RPMI8226 (cell line): ENCODE data around the gene WDR90.

ENCODE experiments used
- DNase-seq: peaks from one replicate; pipeline ENCODE4 v3.0.0-alpha.2; 2015

WDR90 gene

GRCh38 chr16:692356-693108, 43.4 kb downstream of the WDR90 start:
- DNase-seq, result no peak

- DNase-seq, result no peak
Measured at GRCh38 chr16:693364-693763, 44.2 kb downstream of the WDR90 start.

- no peak for DNase-seq
Measured at GRCh38 chr16:693766-694165, 44.6 kb downstream of the WDR90 start.

GRCh38 chr16:694187-694862, 45.2 kb downstream of the WDR90 start:
- no peak for DNase-seq

GRCh38 chr16:694863-695354, 45.7 kb downstream of the WDR90 start:
- DNase-seq, result no peak

DNA sequence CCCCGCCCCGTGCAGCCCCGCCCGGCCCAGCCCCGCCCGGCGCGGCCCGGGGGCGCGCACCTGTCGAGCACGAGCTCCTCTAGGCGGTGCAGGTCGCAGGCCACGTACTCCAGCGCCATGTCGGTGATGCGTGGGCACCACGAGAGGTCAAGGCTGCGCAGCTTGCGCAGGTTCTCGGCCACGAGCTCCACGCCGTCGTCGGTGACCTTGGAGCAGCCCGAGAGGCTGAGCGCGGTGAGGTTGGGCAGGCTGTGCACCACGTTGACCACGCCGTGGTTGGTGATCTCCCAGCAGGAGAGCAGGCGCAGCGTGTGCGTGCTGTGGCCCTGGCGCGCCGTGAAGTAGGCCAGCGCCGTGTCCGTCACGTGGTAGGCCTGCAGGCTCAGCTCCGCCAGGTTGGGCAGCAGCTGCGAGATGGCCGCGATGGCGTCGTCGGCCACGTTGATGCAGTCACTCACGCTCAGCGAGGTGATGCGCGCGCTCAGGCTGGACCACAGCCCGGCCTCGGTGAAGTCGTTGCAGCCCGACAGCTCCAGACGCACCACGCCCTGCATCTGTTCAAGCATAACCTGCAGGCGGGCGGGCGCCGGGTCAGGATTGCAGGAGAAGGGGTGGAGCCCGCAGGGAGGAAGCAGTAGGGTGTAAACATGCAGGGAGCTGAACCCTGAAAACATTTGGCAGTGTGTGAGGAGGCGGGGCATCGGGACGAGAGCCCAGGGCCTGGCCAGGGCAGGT, 46.4 kb downstream of the WDR90 start:
- DNase-seq, result peak; percentile 97

DNA sequence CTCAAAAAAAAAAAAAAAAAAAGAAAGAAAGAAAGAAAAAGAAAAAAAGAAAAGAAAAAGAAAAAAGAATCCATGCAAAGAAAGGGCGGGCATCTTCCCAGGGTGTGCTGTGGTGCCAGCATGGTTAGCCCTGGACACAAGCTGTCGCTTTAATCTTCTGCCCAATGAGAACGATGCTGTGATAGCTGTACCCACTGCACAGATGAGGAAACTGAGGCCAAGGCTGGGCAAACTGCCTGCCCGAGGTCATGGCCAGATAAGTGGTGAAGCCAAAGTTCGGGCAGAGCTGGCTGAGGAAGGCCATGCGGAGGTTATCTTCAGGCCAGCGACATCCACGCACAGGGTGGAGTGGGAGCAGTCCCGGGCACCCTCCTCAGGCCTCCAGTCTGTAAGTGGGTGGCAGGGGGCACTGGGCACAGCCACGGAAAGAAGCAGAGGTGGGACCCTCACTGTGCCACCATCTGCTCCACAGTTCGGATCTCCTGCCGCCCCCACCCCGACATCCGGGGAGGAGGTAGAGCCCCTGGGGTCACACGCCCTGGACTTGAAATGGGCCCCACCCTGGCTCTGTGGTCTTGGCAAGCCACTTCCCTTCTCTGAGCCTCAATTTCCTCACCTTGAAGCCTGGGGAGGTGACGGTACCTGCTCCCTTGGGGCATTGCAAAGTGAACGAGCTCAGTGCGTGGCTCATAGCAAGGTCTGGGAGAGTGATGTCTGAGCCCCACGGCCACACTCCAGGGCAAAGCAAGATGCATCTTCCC, 49.9 kb downstream of the WDR90 start:
- no peak for DNase-seq

DNA sequence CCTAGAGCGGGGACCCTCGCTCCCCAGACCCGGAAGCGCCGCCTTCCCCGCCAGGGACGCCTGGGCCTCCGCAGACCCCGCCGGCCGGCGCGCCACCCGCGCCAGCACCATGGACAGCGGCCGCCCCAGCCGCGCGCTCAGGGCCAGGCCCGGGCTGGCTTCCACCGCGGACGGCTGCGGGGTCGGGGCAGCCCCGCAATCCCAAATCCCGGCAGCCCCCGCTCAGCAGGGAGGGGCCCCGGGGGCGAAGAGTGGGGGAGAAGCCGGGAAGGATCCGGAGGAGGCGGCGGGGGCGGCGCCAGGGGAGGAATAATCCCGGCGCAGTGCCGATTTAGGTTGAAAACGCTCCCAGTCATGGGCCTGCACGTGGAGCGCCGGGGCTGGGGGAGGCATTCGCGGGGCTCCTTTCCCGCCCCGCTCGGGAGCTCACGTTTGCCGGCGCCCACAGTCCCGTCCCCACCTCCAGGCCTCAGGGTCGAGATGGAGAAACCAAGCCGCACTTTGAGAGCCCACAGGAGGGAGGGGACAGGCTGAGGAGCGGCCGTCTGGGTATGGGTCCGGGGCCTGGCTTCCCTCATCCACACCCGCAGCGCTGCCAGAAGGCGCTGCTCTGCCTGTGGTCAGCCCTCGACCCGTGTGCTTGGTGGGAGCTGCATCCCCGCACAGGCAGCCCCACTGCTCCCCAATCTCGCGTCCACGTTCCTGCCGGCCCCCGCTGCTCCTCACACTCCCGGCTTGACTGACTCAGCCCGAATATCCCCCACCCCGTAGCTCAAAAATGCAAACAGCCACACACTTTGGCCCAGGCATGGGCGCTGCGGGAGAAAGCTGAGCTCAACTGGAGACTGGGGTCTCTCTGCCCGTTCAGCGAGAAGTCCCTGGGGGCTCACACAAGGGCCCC, 51.8 kb downstream of the WDR90 start:
- DNase-seq, result peak; percentile 61

DNA sequence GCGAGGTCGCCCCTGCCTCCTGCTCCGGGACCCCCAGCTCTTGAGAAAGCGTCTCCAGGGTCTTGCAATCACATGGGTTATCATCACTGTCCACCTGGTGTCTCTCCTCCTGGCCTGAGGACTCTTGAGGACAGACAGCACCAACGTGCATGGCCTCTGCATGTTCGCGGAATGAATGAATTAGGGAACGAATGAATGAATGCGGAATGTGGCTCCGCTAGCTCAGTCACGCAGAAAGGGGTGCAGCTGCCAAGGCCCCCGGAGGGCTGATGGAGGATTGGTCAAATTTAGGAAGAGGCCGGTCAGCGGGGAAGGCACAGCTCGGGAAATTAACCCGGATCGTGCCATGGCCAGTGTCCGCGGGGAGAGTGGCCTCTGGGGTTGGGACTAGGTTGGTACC, 53.2 kb downstream of the WDR90 start:
- DNase-seq, result no peak

DNA sequence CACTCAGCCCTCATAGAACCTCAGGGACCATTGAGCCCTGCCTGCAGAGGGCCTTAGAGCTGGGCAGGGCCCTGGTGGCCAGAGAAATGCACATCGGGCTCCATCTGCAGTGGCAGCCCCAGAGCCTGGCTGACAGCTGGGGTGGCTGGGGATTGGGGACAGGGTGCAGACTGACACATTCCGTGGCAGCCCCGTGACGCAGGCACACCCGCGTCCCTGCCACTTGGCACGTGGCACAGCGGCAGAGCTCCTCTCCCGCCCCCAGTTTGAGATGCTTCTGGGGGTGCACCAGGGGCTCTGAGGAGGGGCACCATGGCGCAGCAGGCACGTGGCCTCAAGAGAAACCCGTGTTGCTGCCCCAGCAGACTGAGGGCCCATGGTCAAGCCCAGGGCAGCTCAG, 54.2 kb downstream of the WDR90 start:
- DNase-seq, result no peak

- DNase-seq, result no peak
Measured at GRCh38 chr16:704047-704446, 54.9 kb downstream of the WDR90 start.

DNA sequence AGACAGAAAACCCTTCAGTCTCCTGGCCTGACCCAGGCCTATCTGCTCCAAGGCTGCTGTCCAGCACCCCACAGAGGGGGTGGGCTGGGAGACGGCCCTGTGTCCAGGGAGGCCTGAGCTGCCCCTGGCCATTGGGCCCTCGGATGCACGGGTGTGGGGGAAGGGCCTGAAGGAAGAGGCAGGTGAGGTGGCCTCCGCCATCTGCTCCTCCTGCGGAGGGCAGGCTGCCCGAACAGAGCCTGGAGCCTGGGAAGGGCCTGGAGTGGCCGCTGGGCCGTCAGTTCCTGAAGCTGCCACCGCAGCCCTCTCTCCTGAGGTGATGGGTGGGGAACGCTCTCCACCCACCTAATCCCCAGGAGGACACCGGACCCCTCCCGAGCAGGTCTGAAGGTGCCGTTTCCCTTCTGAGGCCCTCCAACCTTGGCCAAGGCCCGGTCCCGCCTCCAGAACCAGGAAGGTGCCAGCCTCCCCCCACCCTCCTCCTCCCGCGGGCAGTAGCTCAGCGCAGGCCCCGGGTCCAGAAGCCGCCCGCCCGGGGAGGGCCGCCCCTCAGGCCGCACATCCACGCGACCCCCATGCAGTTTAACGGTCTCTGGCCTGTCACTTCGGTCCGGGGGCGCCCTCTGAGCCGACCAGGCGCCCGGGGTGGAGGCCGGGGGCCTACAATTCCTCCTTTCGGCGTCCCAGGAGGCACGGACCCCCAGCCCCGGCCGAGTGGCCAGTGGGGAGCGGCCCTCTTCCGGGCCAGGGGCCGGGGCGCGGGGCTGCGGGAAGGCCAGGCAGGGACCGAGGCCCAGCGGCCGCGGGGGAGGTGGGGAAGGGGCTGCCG, 55.6 kb downstream of the WDR90 start:
- DNase-seq, result no peak

GRCh38 chr16:705431-706188, 56.4 kb downstream of the WDR90 start, which contains the start of gene FBXL16:
Gene FBXL16, minus strand, starts transcription at chr16:705801. Its CDS starts 8,396 bp downstream, at chr16:697405.
- DNase-seq, result no peak

DNA sequence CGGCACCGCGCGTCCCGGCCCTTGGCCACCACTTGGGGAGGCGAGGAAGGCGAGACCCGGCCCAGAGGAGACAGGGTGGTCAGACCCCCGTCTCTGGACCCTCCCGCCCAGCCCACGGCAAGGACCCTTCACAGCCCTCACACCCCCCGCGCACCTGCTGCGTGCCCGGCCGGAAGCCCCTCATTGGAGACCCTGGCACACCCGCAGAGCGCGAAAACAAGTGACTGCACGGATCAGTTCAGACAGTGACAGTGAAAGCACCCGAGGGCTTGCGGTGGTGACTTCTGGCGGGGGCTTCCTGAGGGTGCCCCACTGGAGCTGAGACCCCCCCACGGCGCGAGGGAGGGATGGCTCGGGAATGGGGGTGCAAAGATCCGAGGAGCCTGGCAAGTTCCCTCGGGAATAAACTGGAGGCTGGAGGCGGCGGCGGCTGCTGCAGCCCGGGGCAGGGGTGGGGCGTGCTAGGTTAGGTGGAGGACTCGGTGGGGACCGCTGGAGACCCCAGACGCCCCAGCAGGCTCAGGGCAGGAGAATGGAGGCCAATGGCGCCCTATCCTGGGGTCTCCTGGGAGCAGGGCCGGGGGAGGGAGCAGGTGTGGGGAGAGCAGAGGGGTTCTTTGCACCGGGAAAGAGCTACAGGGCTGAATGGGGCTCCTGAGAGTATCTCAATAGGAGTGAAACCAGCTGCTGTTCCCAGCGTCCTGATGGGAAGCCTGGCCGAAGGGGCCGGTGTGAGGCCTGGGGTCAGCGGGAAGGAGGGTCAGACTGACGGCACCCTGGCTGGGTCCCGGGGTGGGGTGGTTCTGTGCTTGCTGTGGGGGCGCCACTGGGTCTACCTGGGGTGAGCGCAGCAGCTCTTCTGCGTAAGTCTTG, 57.3 kb downstream of the WDR90 start:
- DNase-seq, result no peak

GRCh38 chr16:707062-707538, 57.9 kb downstream of the WDR90 start:
- peak; percentile 69 for DNase-seq

DNA sequence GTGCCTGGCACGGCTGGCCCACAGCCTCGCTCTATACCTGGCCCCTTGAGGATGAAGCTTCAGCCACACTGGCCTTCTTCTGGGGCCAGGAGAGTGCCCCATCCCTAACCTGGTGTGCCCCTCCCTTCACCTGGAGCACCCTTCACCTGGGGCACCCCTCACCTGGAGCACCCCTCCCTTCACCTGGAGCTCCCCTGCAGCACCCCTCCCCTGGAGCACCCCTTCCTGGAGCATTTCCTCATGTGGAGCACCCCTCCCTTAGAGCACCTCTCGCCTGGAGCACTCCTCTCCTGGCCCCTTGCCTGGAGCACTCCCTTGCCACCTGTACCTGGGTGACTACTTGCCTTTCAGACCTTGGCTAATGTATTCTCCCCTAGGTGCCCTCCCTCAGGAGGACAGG, 58.9 kb downstream of the WDR90 start:
- no peak for DNase-seq

DNA sequence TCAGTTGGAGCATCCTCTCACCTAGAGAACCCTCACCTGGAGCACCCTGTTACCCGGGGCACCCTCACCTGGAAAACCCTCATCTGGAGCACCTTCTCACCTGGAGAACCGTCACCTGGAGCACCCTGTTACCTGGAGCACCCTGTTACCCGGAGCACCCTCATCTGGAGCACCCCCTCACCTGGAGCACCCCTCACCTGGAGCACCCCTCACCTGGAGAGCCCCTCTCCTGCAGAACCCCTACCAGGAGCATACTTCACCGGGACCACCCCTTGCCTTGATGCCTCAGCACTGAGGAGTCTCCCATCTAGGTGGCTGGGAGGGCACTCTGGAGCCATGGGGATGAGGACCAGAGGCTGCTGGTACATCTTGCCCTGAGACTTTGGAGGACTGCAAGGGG, 59.8 kb downstream of the WDR90 start:
- DNase-seq, result no peak

DNA sequence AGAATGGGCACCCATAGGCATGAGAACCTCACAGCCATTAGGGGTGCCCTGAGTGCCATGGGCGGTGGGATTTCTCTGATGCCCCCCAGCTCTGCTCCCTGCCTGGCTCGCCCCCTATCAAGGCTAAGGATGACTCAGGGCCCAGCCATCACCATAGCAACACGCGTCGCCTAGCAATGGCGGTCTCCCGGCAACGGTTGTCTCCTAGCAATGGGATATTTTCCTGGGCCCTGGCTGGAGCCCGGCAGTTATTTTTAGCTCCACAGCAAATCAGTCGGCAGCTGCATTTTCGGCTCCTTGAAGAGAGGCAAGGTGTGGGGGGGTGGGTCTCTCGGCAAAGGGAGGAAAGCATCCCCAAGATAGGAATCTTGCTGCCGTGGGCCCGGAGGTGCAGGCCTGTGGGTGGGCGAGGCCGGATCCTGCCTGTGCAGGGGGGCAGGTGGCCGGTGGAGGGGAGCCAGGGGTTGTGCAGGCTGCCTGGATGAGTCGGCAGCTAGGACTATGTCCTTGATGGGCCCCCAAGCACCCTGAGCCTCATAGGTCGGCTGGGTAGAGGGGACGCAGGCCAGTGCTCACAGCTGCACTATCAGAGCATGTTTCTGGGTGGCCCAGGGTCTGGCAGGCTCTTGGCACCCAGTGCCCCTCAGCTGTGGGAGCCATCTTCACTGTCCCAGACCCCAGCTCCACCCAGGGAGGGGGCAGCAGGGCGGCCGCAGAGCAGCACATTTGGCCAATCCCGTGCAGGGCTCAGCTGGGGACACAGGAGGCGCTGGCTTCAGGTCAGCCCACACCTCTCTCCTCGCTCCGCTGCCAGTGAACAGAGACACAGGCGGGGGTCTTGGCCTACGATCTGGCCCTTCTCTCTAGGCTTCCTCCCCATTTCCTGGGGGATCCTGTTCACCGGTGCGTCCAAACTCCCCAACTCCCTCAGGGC, 60.7 kb downstream of the WDR90 start:
- DNase-seq, result peak; percentile 71
